ENCODE results near the gene GFOD1.

The GFOD1 gene

GRCh38 chr6:13487122-13488014 lies at the start of gene GFOD1:
Gene GFOD1, minus strand, starts transcription at chr6:13487600. Its CDS starts 710 bp downstream, at chr6:13486890.
- peak; percentile 89 for DNase-seq

GRCh38 chr6:13536796-13537526 lies 49.6 kb upstream of the GFOD1 start:
- no peak for DNase-seq

GRCh38 chr6:13535306-13535705 lies 47.9 kb upstream of the GFOD1 start:
- no peak for DNase-seq

GRCh38 chr6:13534536-13534935 lies 47.1 kb upstream of the GFOD1 start:
- no peak for DNase-seq

- DNase-seq = no peak
Measured at GRCh38 chr6:13531956-13532355, 44.6 kb upstream of the GFOD1 start.

- no peak for DNase-seq
Measured at GRCh38 chr6:13528777-13529343, 41.5 kb upstream of the GFOD1 start.

- peak; percentile 7 for DNase-seq
Measured at GRCh38 chr6:13528232-13528631, 40.8 kb upstream of the GFOD1 start.

- peak; percentile 44 for DNase-seq
Measured at GRCh38 chr6:13527671-13528056, 40.3 kb upstream of the GFOD1 start.

GRCh38 chr6:13526727-13527670 lies 39.6 kb upstream of the GFOD1 start:
- peak; percentile 82 for DNase-seq

- no peak for DNase-seq
Measured at GRCh38 chr6:13526357-13526726, 38.9 kb upstream of the GFOD1 start.

- DNase-seq = no peak
Measured at GRCh38 chr6:13524801-13525508, 37.6 kb upstream of the GFOD1 start.

GRCh38 chr6:13523826-13524622 lies 36.6 kb upstream of the GFOD1 start:
- DNase-seq = no peak

GRCh38 chr6:13522656-13523055 lies 35.3 kb upstream of the GFOD1 start:
- peak; percentile 92 for DNase-seq

- DNase-seq = no peak
Measured at GRCh38 chr6:13519839-13520238, 32.4 kb upstream of the GFOD1 start.

- DNase-seq = no peak
Measured at GRCh38 chr6:13517116-13517515, 29.7 kb upstream of the GFOD1 start.

GRCh38 chr6:13515912-13516311 lies 28.5 kb upstream of the GFOD1 start:
- no peak for DNase-seq

- peak; percentile 53 for DNase-seq
Measured at GRCh38 chr6:13513626-13514502, 26.5 kb upstream of the GFOD1 start.

GRCh38 chr6:13512900-13513299 lies 25.5 kb upstream of the GFOD1 start:
- DNase-seq = no peak

- no peak for DNase-seq
Measured at GRCh38 chr6:13511913-13512717, 24.7 kb upstream of the GFOD1 start.

All from inflammatory macrophage treated with lipopolysaccharide for 4 hours (primary cell).